HG03039 (cell line): ENCODE data around the gene TMEM258.

Experiments
- ATAC-seq: cut with Tn5 transposase; IDR thresholded peaks from one replicate; pipeline ENCODE4 v1.9.1; 2021; ENCODE audit warnings: mild to moderate bottlenecking, moderate library complexity; ENCODE audit not compliant: unreplicated experiment

TMEM258 gene

DNA sequence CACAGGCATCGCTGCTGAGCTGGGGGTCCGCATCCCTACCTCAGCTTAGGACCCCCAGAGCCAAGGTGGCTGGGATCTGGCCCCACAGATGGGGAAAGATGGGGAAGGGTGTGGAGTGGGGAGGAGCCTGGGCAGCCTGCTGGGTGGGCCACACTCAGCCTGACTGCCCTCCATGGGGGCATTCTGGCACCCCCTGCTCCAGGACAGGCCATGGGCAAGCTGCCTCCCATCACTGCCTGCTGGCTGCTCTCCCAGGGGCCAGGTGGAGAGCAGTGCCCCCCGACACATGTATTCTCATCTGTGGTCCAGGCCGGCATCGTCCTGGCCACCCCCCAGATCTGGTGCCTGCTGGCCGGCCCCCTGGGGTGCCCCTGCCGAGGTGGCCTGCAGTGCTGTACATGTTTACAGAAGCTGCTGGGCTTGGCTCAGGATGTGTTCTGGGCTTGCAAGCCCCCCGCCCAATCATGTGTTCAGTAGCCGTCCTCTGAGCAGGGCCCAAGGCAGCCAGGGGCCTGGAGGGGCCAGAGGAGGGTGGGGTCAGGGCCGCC is 47.7 kb downstream of the TMEM258 start:
- no peak for ATAC-seq

DNA sequence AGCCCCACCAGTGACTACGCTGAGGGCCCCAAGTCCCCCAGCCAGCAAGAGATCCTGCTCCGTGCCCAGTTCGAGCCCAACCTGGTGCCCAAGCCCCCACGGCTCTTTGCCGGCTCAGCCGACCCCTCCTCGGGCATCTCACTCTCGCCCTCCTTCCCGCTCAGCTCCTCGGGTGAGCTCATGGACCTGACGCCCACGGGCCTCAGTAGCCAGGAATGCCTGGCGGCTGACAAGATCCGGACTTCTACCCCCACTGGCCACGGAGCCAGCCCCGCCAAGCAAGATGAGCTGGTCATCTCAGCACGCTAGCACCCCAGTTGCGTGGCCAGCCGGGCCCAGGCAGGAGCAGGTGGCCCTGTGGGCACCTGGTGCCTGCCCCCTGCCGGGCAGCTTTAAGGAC is 48.2 kb downstream of the TMEM258 start:
- ATAC-seq: no peak

DNA sequence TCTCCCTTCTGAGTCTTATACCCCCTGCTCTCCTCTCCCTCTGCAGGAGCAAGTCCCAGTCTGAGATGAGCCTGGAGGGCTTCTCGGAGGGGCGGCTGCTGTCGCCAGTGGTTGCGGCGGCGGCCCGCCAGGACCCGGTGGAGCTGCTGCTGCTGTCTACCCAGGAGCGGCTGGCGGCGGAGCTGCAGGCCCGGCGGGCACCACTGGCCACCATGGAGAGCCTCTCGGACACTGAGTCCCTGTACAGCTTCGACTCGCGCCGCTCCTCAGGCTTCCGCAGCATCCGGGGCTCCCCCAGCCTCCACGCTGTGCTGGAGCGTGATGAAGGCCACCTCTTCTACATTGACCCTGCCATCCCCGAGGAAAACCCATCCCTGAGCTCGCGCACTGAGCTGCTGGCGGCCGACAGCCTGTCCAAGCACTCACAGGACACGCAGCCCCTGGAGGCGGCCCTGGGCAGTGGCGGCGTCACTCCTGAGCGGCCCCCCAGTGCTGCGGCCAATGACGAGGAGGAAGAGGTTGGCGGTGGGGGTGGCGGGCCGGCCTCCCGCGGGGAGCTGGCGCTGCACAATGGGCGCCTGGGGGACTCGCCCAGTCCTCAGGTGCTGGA is 48.8 kb downstream of the TMEM258 start:
- ATAC-seq: no peak

DNA sequence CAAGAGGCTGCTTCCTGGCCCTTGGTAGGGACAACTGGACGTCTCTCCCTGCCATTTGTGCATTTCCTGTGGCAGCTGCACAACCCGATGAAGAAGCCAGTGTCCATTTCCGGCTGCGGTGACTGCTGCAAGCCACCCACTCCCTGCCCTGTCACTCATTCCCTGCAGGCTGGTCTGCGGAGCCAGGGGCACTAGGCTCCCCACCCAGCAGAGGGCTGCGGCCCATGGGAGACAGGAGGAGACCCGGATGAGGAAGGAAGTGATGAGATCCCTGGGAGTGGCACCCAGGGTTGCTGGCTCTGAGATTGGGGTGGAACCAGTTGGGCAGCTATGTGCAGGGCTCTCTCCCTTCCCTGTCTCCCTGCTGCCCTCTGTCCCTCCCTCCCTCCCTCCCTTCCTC is 50.0 kb downstream of the TMEM258 start:
- no peak for ATAC-seq

DNA sequence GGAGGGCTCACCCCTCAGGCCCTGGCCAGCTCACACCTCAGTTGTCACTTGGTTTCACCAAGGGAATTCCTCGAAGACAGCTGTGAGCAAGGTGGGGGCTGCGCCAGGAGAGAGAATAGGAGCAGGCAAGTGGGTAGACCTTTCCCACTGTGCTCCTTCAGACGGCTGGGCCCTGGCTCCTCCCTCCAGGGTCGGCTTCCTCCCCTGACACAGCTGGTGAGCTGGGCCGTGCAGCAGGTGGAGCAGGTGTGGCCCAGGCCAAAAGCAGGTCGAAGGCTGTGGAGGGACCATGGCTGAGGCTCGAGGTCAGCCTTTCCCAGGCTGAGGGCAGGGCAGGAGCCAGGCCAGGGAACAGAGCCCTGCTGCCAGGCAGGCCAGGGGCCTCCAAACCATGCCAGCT is 52.4 kb downstream of the TMEM258 start:
- ATAC-seq: no peak

DNA sequence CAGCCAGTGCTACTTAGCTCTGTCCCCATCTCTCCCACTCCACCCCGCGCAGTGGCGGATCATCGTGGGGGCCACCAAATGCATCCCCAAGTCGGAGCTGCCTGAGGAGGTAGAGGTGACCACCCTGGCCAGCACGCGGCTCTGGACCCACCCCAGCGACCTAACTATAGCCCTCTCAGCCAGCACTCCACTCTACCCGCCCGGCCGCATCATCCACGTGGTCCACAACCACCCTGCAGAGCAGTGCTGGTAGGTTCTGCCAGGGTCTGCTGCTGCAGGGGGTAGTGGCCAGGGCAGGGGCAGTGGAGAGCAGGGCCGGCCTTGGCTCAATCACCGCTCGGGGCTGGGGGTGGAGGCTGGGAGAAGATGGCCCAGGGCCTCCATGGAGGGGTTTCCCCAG is 53.0 kb downstream of the TMEM258 start:
- ATAC-seq: no peak
